Activated T-cell treated with anti-CD3 and anti-CD28 coated beads, Interleukin-2, amount 50 U/mL, for 4 hours (primary cell): ENCODE data around the gene MYO1H. TPM values are rescaled to one million over a fixed set of nuclear protein-coding genes. Genes with fewer than 3 reads are reported as not detected.
"Not testable (repeated sequence)": the region's sequence is repeated elsewhere in the genome, so short reads cannot be mapped to it uniquely, and the experiment has no call there.

Experiments
- ATAC-seq, 2 donors: fragments of 200-7000 bp; cut with Tn5 transposase; one replicate each; pipeline ENCODE4 v1.10.0; 2021
- DNase-seq: peaks from one replicate; pipeline ENCODE4 v3.0.0-alpha.2; 2020
- H3K27me3 Mint-ChIP-seq: one replicate; pipeline ENCODE4 v1.8.0; 2021; ENCODE audit warnings: low read depth, mixed read lengths
- H3K36me3 Mint-ChIP-seq: one replicate; pipeline ENCODE4 v1.8.0; 2022; ENCODE audit warnings: mixed read lengths; ENCODE audit not compliant: insufficient read depth
- H3K4me1 Mint-ChIP-seq: one replicate; pipeline ENCODE4 v1.8.0; 2021; ENCODE audit warnings: low read depth, mixed read lengths
- H3K4me3 Mint-ChIP-seq: one replicate; pipeline ENCODE4 v1.8.0; 2021; ENCODE audit warnings: mild to moderate bottlenecking, moderate library complexity, mixed read lengths
- H3K9me3 Mint-ChIP-seq: one replicate; pipeline ENCODE4 v1.8.0; 2021; ENCODE audit warnings: mixed read lengths
- total RNA-seq, 3 donors: library from RNA; stranded (reverse); gene quantifications; one replicate each; pipeline ENCODE4 v1.2.1, GENCODE V29; 2021

The MYO1H gene
- total RNA-seq, 3 donors from 2014 or later = not detected

GRCh38 chr12:109421355-109422087 is 73.8 kb downstream of the MYO1H start:
- Mint-ChIP-seq H3K4me3 (no peak overlapping the region), H3K9me3 (no peaks in the 10 kb centered on the region), H3K36me3 (no peaks in the 10 kb centered on the region), H3K27me3 (peaks cover 24% of the 10 kb centered on the region), H3K4me1 (no peaks in the 10 kb centered on the region)
- ATAC-seq = no peak
- DNase-seq = no peak

- H3K4me3 Mint-ChIP-seq = no peak overlapping the region
- peaks cover 24% of the 10 kb centered on the region for H3K27me3 Mint-ChIP-seq
- H3K36me3 Mint-ChIP-seq = no peaks in the 10 kb centered on the region
- ATAC-seq = no peak
- no peak for DNase-seq
- H3K9me3 Mint-ChIP-seq = no peaks in the 10 kb centered on the region
- H3K4me1 Mint-ChIP-seq = no peaks in the 10 kb centered on the region
These were observed 74.6 kb downstream of the MYO1H start for GRCh38 chr12:109422251-109422650.

- Mint-ChIP-seq H3K27me3 (peaks cover 22% of the 10 kb centered on the region), H3K9me3 (no peaks in the 10 kb centered on the region), H3K36me3 (no peaks in the 10 kb centered on the region), H3K4me1 (no peaks in the 10 kb centered on the region), H3K4me3 (no peak overlapping the region)
- ATAC-seq = no peak
- DNase-seq = no peak
These were observed 75.7 kb downstream of the MYO1H start for GRCh38 chr12:109423392-109423791.

- DNase-seq (peak; percentile 70), ATAC-seq (peak; percentile 86 to 91)
- no peaks in the 10 kb centered on the region for H3K36me3 Mint-ChIP-seq
- H3K4me1 Mint-ChIP-seq = peaks cover 5% of the 10 kb centered on the region
- H3K9me3 Mint-ChIP-seq = no peaks in the 10 kb centered on the region
- no peak overlapping the region for H3K4me3 Mint-ChIP-seq
- H3K27me3 Mint-ChIP-seq = peaks cover 9% of the 10 kb centered on the region
These were observed 80.4 kb downstream of the MYO1H start for GRCh38 chr12:109428037-109428629.

- DNase-seq, H3K4me3 Mint-ChIP-seq, ATAC-seq, H3K27me3 Mint-ChIP-seq, H3K36me3 Mint-ChIP-seq, H3K9me3 Mint-ChIP-seq: not testable (repeated sequence)
- H3K4me1 Mint-ChIP-seq = peaks cover 11% of the 10 kb centered on the region
These were observed 81.1 kb downstream of the MYO1H start for GRCh38 chr12:109428804-109429203.

DNA sequence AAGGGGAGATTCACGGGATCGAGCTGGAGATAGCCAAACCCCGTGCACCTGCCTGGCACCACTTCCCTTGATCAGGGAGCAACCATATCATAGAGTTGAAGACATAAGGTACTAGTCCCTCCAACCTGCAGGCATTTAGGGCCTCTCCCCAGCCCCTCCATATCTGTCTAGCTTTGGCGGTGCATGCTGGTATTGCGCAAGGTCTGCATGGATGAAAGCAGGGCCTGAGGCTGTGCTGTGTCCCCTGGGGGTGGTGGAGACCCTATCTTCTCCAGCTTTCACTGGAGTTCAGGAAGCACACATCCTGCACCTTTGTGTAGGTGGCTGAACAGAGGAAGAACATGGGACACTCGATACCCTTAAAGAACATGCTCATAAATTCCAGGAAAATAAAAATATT is 82.5 kb downstream of the MYO1H start:
- DNase-seq (no peak), ATAC-seq (no peak)
- no peaks in the 10 kb centered on the region for H3K36me3 Mint-ChIP-seq
- no peaks in the 10 kb centered on the region for H3K27me3 Mint-ChIP-seq
- H3K4me1 Mint-ChIP-seq = peaks cover 11% of the 10 kb centered on the region
- no peaks in the 10 kb centered on the region for H3K9me3 Mint-ChIP-seq
- no peak overlapping the region for H3K4me3 Mint-ChIP-seq

- Mint-ChIP-seq H3K4me1 (peaks cover 11% of the 10 kb centered on the region), H3K36me3 (no peaks in the 10 kb centered on the region), H3K9me3 (no peaks in the 10 kb centered on the region), H3K27me3 (no peaks in the 10 kb centered on the region), H3K4me3 (no peak overlapping the region)
- ATAC-seq = no peak
- no peak for DNase-seq
These were observed 84.7 kb downstream of the MYO1H start for GRCh38 chr12:109432431-109432830.

GRCh38 chr12:109432842-109433304 is 85.2 kb downstream of the MYO1H start:
- H3K36me3 Mint-ChIP-seq = no peaks in the 10 kb centered on the region
- H3K9me3 Mint-ChIP-seq = no peaks in the 10 kb centered on the region
- H3K4me3 Mint-ChIP-seq = peak overlapping the region; percentile 39
- DNase-seq (peak; percentile 71), ATAC-seq (peak; percentile 49 to 79)
- peaks cover 11% of the 10 kb centered on the region for H3K4me1 Mint-ChIP-seq
- H3K27me3 Mint-ChIP-seq = no peaks in the 10 kb centered on the region

GRCh38 chr12:109433618-109434017 is 85.9 kb downstream of the MYO1H start:
- no peaks in the 10 kb centered on the region for H3K9me3 Mint-ChIP-seq
- H3K27me3 Mint-ChIP-seq = no peaks in the 10 kb centered on the region
- H3K4me1 Mint-ChIP-seq = peaks cover 11% of the 10 kb centered on the region
- no peak overlapping the region for H3K4me3 Mint-ChIP-seq
- no peak for DNase-seq
- ATAC-seq = no peak
- H3K36me3 Mint-ChIP-seq = peaks cover 2% of the 10 kb centered on the region

- no peak for DNase-seq
- Mint-ChIP-seq H3K9me3 (no peaks in the 10 kb centered on the region), H3K27me3 (no peaks in the 10 kb centered on the region), H3K36me3 (peaks cover 2% of the 10 kb centered on the region), H3K4me3 (no peak overlapping the region), H3K4me1 (peaks cover 11% of the 10 kb centered on the region)
- no peak for ATAC-seq
These were observed 86.9 kb downstream of the MYO1H start for GRCh38 chr12:109434582-109434981.

DNA sequence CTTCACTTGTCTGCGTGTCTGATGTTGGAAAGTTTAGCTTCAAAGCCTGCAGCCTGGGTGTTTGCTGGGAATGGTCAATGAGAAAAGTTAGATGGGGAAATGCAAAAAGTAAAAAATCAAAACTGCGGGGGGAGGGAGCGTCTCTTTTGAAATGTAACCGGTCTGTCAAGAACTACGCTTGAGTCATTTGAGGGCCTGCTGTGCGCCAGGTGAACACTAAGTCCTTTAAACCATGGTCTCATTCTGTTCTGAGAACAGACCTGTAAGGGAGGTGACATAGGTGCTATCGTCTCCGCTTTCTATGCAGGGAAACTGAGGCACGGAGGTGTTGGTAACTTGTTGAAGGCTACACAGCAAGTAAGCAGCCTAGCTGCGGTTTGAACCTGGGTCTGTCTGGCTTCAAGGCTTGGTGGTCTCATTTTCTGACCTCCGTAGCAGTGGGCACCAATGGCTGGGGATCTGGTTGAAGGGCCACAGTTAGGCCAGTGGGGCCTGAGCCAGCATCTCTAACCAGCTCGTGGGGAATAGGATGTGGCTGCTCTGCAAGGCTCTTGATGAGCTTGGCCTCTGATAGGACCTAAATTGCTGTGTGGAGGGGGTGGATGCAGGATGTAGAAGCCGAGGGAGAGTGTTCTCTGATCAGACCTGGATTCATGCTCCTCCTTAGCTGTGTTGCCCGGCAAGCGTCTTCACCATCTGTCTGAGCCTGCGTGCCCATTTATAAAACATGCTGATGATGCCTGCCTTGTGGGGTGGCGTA is 87.9 kb downstream of the MYO1H start:
- Mint-ChIP-seq H3K4me1 (peaks cover 11% of the 10 kb centered on the region), H3K9me3 (no peaks in the 10 kb centered on the region)

GRCh38 chr12:109436188-109436560 is 88.5 kb downstream of the MYO1H start:
- no peak for ATAC-seq
- Mint-ChIP-seq H3K4me1 (peaks cover 11% of the 10 kb centered on the region), H3K9me3 (no peaks in the 10 kb centered on the region), H3K4me3 (no peak overlapping the region), H3K27me3 (no peaks in the 10 kb centered on the region), H3K36me3 (peaks cover 2% of the 10 kb centered on the region)
- DNase-seq = no peak

More for the DNA sequence above, 87.9 kb downstream of the MYO1H start:
- Mint-ChIP-seq H3K27me3 (no peaks in the 10 kb centered on the region), H3K36me3 (peaks cover 2% of the 10 kb centered on the region), H3K4me3 (no peak overlapping the region)
- no peak for DNase-seq
- no peak for ATAC-seq

DNA sequence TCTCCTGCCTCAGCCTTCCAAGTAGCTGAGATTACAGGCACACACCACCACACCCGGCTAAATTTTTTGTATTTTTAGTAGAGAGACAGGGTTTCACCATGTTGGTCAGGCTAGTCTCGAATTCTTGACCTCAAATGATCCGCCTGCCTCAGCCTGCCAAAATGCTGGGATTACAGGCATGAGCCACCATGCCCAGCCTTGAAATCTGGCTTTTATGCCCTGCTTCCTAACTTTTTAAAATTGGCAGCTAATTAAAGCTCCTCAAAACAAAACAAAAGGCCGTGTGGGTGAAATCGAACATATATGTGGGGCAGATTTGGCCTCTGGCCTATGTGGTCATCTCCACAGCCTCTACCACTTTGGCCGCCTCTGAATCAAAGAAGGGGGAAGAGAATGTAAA is 91.5 kb downstream of the MYO1H start:
- H3K4me3 Mint-ChIP-seq = no peak overlapping the region
- ATAC-seq = no peak

DNA sequence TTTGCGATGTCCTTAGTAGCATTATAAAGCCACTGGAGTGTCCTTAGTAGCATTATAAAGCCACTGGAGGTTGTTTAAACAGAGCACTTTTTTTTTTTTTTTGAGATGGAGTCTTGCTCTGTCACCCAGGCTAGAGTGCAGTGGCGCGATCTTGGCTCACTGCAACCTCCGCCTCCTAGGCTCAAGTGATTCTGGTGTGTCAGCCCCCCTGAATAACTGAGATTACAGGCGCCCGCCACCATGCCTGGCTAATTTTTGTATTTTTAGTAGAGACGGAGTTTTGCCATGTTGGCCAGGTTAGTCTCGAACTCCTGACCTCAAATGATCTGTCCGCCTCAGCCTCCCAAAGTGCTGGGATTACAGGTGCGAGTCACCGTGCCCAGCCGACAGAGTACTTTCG is 92.3 kb downstream of the MYO1H start:
- not testable (repeated sequence) for H3K9me3 Mint-ChIP-seq, H3K36me3 Mint-ChIP-seq, H3K4me1 Mint-ChIP-seq, ATAC-seq, H3K27me3 Mint-ChIP-seq, DNase-seq, H3K4me3 Mint-ChIP-seq

More for the DNA sequence above, 91.5 kb downstream of the MYO1H start:
- peaks cover 2% of the 10 kb centered on the region for H3K36me3 Mint-ChIP-seq
- DNase-seq = no peak
- H3K27me3 Mint-ChIP-seq = no peaks in the 10 kb centered on the region
- no peaks in the 10 kb centered on the region for H3K4me1 Mint-ChIP-seq
- H3K9me3 Mint-ChIP-seq = no peaks in the 10 kb centered on the region
